Liver (tissue), 9 donors: ENCODE results near the gene TBC1D22B. TPM values are rescaled to one million over a fixed set of nuclear protein-coding genes. Genes with fewer than 3 reads are reported as not detected.
"Not testable (repeated sequence)": the region's sequence is repeated elsewhere in the genome, so short reads cannot be mapped to it uniquely, and the experiment has no call there.

ENCODE experiments used
- DNase-seq: peaks from one replicate; pipeline ENCODE4 v3.0.0-alpha.2; 2017; ENCODE audit warnings: low spot score
- H3K27ac ChIP-seq, 2 donors: one replicate each; pipeline ENCODE4 v1.7.0; 2013; ENCODE audit warnings: inconsistent platforms in 2 of 2, low read length in 2 of 2, control low read depth in 1 of 2, low read depth in 1 of 2, mild to moderate bottlenecking in 1 of 2
- H3K27me3 ChIP-seq, 4 donors: one replicate each; pipeline versions ENCODE4 v1.6.1 to v1.7.0; 2013; ENCODE audit warnings: low read length in 3 of 4, inconsistent platforms in 1 of 4, mild to moderate bottlenecking in 1 of 4, moderate library complexity in 1 of 4; ENCODE audit not compliant: control insufficient read depth in 4 of 4, insufficient read depth in 4 of 4
- H3K36me3 ChIP-seq, 4 donors: one replicate each; pipeline versions ENCODE4 v1.6.1 to v1.7.0; 2013; ENCODE audit warnings: low read length in 3 of 4, mild to moderate bottlenecking in 3 of 4, low read depth in 1 of 4, moderate library complexity in 1 of 4; ENCODE audit not compliant: control insufficient read depth in 4 of 4, insufficient read depth in 3 of 4
- H3K4me1 ChIP-seq, 4 donors: one replicate each; pipeline versions ENCODE4 v1.6.1 to v1.7.0; 2013; ENCODE audit warnings: low read length in 3 of 4, mild to moderate bottlenecking in 3 of 4, moderate library complexity in 1 of 4; ENCODE audit not compliant: control insufficient read depth in 4 of 4, insufficient read depth in 4 of 4
- H3K4me3 ChIP-seq, 3 donors: one replicate each; pipeline versions ENCODE4 v1.6.1 to v1.7.0; 2013; ENCODE audit warnings: low read length in 3 of 3, control low read depth in 1 of 3, low read depth in 1 of 3, mild to moderate bottlenecking in 1 of 3
- H3K9ac ChIP-seq, 2 donors: one replicate each; pipeline ENCODE4 v1.7.0; 2013; ENCODE audit warnings: low read length in 2 of 2, mild to moderate bottlenecking in 2 of 2, moderate library complexity in 2 of 2, control low read depth in 1 of 2, low read depth in 1 of 2
- H3K9me3 ChIP-seq, 4 donors: one replicate each; pipeline versions ENCODE4 v1.6.1 to v1.7.0; 2013; ENCODE audit warnings: low read length in 3 of 4; ENCODE audit not compliant: control insufficient read depth in 4 of 4
- EGR1 ChIP-seq, 2 donors: IDR thresholded peaks; 2 replicates each; pipeline ENCODE4 v1.6.1; 2016 to 2018; ENCODE audit warnings: antibody characterized with exemption in 2 of 2, low read depth in 2 of 2
- FOXA1 ChIP-seq: IDR thresholded peaks from 2 replicates; pipeline ENCODE4 v1.6.1; 2016; ENCODE audit warnings: antibody characterized with exemption
- FOXA2 ChIP-seq: IDR thresholded peaks from 2 replicates; pipeline ENCODE4 v1.6.1; 2016; ENCODE audit warnings: antibody characterized with exemption
- GABPA ChIP-seq, 2 donors: IDR thresholded peaks in 1 of 2; conservative IDR thresholded peaks in 1 of 2; 2 replicates each; pipeline ENCODE4 v1.6.1; 2016; ENCODE audit warnings: antibody characterized with exemption in 2 of 2, mild to moderate bottlenecking in 1 of 2, moderate library complexity in 1 of 2
- HNF4G ChIP-seq: IDR thresholded peaks from 2 replicates; pipeline ENCODE4 v1.6.1; 2016; ENCODE audit warnings: antibody characterized with exemption
- JUND ChIP-seq, 2 donors: IDR thresholded peaks; 2 replicates each; pipeline ENCODE4 v1.6.1; 2016; ENCODE audit warnings: antibody characterized with exemption in 2 of 2
- NR2F2 ChIP-seq: IDR thresholded peaks from 2 replicates; pipeline ENCODE4 v1.6.1; 2016; ENCODE audit warnings: antibody characterized with exemption
- RAD21 ChIP-seq, 2 donors: IDR thresholded peaks; 2 replicates each; pipeline ENCODE4 v1.6.1; 2016; ENCODE audit warnings: antibody characterized with exemption in 2 of 2, mild to moderate bottlenecking in 2 of 2
- RXRA ChIP-seq, 2 donors: IDR thresholded peaks; 2 replicates each; pipeline ENCODE4 v1.6.1; 2017 to 2018; ENCODE audit warnings: antibody characterized with exemption in 2 of 2, mild to moderate bottlenecking in 1 of 2
- SP1 ChIP-seq: IDR thresholded peaks from 2 replicates; pipeline ENCODE4 v1.6.1; 2018; ENCODE audit warnings: antibody characterized with exemption, mild to moderate bottlenecking
- TAF1 ChIP-seq: conservative IDR thresholded peaks from 2 replicates; pipeline ENCODE4 v1.6.1; 2016; ENCODE audit warnings: antibody characterized with exemption, mild to moderate bottlenecking
- YY1 ChIP-seq: IDR thresholded peaks from 2 replicates; pipeline ENCODE4 v1.6.1; 2016; ENCODE audit warnings: antibody characterized with exemption, mild to moderate bottlenecking
- WGBS: extraction: QIAGEN DNeasy Blood & Tissue Kit; methylation state at CpG from one replicate; pipeline ENCODE4 v1.1.7; 2013; 5-methylcytosine and 5-hydroxymethylcytosine counted together
- polyA plus RNA-seq, 2 donors: library from polyadenylated mRNA; stranded (reverse) in 1 of 2; unstranded in 1 of 2; fragments of 200-250 nt in 1 of 2; fragments of >200 nt in 1 of 2; fragmentation: Nextera tagmentation in 1 of 2; extraction: Ambion mirVana in 1 of 2; gene quantifications; one replicate each; pipeline versions ENCODE4 v1.2.1 to v1.2.3, GENCODE V29; 2013 to 2015
- total RNA-seq, 2 donors: library from RNA; depleted of rRNA; stranded (reverse); fragments of >200 nt; gene quantifications; one replicate each; pipeline ENCODE4 v1.2.3, GENCODE V29; 2014
- TF ChIP-seq, protein P1 (sequence below): fragments of 150-350 bp; IDR thresholded peaks from 2 replicates; pipeline ENCODE4 v1.5.1; 2017; ENCODE audit warnings: improper control_type of control experiment, low read depth, low read length; ENCODE audit not compliant: missing input control
- TF ChIP-seq, protein P2 (sequence below): IDR thresholded peaks from 2 replicates; pipeline ENCODE4 v1.6.1; 2016; ENCODE audit warnings: antibody characterized with exemption
- TF ChIP-seq, protein P3 (sequence below): IDR thresholded peaks from 2 replicates; pipeline ENCODE4 v1.6.1; 2016; ENCODE audit warnings: antibody characterized with exemption, mild to moderate bottlenecking
- TF ChIP-seq, protein P4 (sequence below): IDR thresholded peaks from 2 replicates; pipeline ENCODE4 v1.6.1; 2016; ENCODE audit warnings: antibody characterized with exemption
- TF ChIP-seq, protein P5 (sequence below): IDR thresholded peaks from 2 replicates; pipeline ENCODE4 v1.6.1; 2016; ENCODE audit warnings: antibody characterized with exemption
- donor health status: healthy.
- donor health status: healthy.
- donor health status: healthy.
- donor health status: healthy.
- donor health status: healthy.

The TBC1D22B gene
- total and polyA plus RNA-seq, 4 donors = 1.4 to 10.7 (median 1.9) TPM

DNA sequence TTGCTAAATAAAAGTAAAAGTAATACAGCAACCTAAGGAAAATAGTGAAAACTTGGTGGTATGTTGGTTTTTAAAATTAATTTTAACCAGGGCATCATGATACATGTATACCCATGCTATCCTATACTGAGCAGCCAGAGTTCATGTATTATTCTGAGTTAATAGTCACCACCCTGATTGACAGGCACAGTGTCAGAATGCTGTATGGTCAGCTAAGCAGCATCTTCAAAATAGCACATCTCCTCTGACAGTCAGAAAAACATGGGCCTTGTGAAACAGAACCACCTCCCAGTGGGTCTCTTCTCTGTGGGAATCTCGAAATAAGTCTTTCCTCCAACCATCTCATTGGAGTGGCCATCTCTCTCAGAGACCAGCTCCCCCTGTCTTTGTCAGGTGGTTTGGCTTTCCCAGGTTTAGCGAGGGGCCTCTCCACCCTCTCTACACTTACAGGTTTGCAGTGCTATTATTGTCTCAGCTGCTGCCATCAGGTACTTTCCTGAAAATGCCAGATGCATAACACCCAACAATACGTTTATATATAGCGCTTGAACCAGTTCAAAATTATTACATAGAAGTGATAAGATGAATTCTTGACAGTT is 49.2 kb downstream of the TBC1D22B start:
- no peaks in the 10 kb centered on the region for H3K27me3 ChIP-seq
- H3K4me3 ChIP-seq = no peak overlapping the region
- H3K9ac ChIP-seq = no peak overlapping the region
- no peaks in the 10 kb centered on the region for H3K4me1 ChIP-seq
- H3K27ac ChIP-seq = no peak overlapping the region
- WGBS = 97% methylated on average over 4 of the region's 4 CpGs
- no peak for TF ChIP-seq HNF4G
- no peak for TF ChIP-seq FOXA1
- no peak for TF ChIP-seq RXRA (IDR thresholded peaks at IDR 0.05)
- H3K9me3 ChIP-seq = no peaks in the 10 kb centered on the region
- no peak for DNase-seq
- peaks cover 0 to 16% (median 6%) of the 10 kb centered on the region in 4 donors for H3K36me3 ChIP-seq

DNA sequence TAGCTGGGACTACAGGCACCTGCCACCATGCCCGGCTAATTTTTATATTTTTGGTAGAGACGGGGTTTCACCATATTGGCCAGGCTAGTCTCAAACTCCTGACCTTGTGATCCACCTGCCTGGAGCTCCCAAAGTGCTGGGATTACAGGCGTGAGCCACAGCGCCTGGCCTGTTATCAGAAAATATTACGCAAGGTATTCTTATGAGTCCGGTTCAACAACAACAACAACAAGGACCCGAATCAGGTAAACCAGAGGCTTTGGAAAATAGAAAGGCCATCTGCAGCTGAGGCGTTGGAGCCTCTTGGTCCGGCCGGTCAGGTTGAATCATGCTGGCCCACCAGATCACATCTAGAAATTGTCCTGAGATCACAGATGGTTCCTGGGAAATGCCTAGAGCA is 49.9 kb downstream of the TBC1D22B start:
- not testable (repeated sequence) for H3K27ac ChIP-seq, H3K9ac ChIP-seq, H3K4me1 ChIP-seq, H3K9me3 ChIP-seq, DNase-seq, H3K27me3 ChIP-seq, H3K4me3 ChIP-seq
- 93% methylated on average over 10 of the region's 10 CpGs for WGBS
- H3K36me3 ChIP-seq = peaks cover 0 to 17% (median 6%) of the 10 kb centered on the region in 4 donors

DNA sequence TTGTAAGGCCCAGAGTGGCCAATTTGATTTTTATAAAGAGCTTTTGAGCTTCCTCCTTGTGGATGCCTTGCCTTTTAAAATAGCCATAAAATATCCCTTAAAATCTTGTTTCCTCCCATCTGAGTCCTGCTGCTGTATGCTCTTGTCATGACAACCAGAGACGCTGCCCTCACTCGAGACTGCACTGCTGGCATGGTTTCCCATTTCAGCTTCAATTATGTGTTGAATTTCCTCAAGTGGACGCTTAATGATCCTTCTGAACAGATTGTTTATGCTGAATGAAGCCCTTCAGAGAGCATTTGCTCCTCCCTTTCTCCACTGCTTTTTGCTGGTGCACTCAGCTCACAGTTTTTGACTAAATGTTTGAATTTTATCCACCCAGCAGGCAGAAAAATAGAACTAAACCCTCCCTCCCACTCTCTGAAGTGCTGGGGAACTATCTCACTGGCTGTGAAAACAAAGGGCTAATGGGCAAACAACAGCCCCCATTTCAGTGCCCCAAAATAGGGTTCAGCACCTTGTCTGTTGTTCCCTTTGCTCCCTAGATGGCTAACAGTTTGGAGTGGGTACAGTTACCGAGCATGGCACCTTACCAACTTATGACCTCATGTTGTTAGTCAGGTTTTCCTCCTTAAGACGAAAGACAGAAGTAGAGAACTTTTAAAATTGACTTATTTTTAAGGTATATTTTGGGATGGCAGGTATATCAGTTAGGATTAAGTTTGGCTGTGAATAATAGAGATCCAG is 50.7 kb downstream of the TBC1D22B start:
- Histone ChIP-seq H3K4me1 (no peaks in the 10 kb centered on the region), H3K36me3 (peaks cover 0 to 14% (median 6%) of the 10 kb centered on the region in 4 donors), H3K27ac (no peak overlapping the region), H3K4me3 (no peak overlapping the region), H3K9me3 (no peaks in the 10 kb centered on the region), H3K27me3 (no peaks in the 10 kb centered on the region), H3K9ac (no peak overlapping the region)
- WGBS = 87% methylated on average over 5 of the region's 5 CpGs
- DNase-seq = no peak
- TF ChIP-seq, protein P1, sequence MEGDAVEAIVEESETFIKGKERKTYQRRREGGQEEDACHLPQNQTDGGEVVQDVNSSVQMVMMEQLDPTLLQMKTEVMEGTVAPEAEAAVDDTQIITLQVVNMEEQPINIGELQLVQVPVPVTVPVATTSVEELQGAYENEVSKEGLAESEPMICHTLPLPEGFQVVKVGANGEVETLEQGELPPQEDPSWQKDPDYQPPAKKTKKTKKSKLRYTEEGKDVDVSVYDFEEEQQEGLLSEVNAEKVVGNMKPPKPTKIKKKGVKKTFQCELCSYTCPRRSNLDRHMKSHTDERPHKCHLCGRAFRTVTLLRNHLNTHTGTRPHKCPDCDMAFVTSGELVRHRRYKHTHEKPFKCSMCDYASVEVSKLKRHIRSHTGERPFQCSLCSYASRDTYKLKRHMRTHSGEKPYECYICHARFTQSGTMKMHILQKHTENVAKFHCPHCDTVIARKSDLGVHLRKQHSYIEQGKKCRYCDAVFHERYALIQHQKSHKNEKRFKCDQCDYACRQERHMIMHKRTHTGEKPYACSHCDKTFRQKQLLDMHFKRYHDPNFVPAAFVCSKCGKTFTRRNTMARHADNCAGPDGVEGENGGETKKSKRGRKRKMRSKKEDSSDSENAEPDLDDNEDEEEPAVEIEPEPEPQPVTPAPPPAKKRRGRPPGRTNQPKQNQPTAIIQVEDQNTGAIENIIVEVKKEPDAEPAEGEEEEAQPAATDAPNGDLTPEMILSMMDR = no peak
- TF ChIP-seq, protein P2, sequence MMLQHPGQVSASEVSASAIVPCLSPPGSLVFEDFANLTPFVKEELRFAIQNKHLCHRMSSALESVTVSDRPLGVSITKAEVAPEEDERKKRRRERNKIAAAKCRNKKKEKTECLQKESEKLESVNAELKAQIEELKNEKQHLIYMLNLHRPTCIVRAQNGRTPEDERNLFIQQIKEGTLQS = no peak
- TF ChIP-seq, protein P3, sequence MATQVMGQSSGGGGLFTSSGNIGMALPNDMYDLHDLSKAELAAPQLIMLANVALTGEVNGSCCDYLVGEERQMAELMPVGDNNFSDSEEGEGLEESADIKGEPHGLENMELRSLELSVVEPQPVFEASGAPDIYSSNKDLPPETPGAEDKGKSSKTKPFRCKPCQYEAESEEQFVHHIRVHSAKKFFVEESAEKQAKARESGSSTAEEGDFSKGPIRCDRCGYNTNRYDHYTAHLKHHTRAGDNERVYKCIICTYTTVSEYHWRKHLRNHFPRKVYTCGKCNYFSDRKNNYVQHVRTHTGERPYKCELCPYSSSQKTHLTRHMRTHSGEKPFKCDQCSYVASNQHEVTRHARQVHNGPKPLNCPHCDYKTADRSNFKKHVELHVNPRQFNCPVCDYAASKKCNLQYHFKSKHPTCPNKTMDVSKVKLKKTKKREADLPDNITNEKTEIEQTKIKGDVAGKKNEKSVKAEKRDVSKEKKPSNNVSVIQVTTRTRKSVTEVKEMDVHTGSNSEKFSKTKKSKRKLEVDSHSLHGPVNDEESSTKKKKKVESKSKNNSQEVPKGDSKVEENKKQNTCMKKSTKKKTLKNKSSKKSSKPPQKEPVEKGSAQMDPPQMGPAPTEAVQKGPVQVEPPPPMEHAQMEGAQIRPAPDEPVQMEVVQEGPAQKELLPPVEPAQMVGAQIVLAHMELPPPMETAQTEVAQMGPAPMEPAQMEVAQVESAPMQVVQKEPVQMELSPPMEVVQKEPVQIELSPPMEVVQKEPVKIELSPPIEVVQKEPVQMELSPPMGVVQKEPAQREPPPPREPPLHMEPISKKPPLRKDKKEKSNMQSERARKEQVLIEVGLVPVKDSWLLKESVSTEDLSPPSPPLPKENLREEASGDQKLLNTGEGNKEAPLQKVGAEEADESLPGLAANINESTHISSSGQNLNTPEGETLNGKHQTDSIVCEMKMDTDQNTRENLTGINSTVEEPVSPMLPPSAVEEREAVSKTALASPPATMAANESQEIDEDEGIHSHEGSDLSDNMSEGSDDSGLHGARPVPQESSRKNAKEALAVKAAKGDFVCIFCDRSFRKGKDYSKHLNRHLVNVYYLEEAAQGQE = no peak
- TF ChIP-seq TAF1 (no peak), GABPA (IDR thresholded peaks at IDR 0.05 in 1 of 2, conservative IDR thresholded peaks at IDR 0.05 in 1 of 2) (no peak), FOXA1 (no peak), JUND (IDR thresholded peaks at IDR 0.05) (no peak), HNF4G (no peak), EGR1 (IDR thresholded peaks at IDR 0.05; ENCODE audit: low read depth in 2 of 2) (no peak), RXRA (IDR thresholded peaks at IDR 0.05) (no peak), NR2F2 (no peak), RAD21 (IDR thresholded peaks at IDR 0.05) (no peak), YY1 (no peak), FOXA2 (no peak), SP1 (no peak)
- TF ChIP-seq, protein P4, sequence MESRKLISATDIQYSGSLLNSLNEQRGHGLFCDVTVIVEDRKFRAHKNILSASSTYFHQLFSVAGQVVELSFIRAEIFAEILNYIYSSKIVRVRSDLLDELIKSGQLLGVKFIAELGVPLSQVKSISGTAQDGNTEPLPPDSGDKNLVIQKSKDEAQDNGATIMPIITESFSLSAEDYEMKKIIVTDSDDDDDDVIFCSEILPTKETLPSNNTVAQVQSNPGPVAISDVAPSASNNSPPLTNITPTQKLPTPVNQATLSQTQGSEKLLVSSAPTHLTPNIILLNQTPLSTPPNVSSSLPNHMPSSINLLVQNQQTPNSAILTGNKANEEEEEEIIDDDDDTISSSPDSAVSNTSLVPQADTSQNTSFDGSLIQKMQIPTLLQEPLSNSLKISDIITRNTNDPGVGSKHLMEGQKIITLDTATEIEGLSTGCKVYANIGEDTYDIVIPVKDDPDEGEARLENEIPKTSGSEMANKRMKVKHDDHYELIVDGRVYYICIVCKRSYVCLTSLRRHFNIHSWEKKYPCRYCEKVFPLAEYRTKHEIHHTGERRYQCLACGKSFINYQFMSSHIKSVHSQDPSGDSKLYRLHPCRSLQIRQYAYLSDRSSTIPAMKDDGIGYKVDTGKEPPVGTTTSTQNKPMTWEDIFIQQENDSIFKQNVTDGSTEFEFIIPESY = no peak
- TF ChIP-seq, protein P5, sequence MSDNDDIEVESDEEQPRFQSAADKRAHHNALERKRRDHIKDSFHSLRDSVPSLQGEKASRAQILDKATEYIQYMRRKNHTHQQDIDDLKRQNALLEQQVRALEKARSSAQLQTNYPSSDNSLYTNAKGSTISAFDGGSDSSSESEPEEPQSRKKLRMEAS = no peak
